ENCODE measurements around the gene NGFR.

Gene NGFR

DNA sequence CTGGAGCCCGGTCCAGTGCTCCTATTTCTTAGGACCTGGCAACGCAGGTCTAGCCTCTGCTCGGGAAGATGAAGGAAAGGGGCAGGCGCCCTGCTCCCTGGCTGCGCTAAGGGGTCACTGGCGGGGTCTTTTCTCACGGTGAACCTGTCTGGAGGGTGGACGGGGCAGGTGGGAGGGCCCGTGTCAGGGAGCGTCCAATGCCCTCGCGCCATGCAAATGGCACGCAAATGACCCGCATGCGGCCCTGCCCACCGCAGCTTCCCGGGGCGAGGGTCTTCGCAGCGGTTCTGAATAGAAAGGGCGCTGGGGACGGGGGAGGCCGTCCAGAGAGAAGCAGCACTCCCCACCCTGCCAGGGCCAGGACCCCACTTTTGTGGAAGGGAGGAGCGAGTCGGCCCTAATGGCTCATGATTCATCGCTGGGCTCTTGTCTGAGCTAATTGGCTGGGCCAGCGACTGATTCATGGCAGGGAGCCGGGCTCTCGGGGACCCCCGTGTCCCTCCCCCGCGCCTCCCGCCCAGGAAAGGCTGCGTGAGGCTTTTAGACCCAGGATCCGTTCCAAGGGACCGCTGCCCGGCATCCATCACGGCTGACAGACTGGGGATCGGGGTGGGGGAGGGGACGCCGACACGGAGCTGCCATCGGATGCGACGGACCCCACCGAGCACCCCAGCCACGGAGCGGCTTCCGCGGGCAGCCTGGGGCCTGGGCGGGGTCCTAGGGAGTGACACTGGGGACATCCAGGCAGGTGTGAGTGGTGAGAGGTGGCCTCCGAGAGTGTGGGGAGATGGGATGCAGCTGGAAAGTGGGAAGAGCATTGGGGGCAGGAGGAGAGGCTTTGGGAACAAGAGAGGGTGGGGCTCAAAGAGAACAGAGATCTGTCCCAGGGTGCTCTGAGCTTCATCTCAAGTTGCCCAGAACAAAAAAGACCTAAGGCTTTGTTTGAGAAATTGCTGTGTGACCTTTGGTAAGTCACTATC is 25.0 kb upstream of the NGFR start:
- no peak for DNase-seq (ENCODE audit: low read depth)

DNA sequence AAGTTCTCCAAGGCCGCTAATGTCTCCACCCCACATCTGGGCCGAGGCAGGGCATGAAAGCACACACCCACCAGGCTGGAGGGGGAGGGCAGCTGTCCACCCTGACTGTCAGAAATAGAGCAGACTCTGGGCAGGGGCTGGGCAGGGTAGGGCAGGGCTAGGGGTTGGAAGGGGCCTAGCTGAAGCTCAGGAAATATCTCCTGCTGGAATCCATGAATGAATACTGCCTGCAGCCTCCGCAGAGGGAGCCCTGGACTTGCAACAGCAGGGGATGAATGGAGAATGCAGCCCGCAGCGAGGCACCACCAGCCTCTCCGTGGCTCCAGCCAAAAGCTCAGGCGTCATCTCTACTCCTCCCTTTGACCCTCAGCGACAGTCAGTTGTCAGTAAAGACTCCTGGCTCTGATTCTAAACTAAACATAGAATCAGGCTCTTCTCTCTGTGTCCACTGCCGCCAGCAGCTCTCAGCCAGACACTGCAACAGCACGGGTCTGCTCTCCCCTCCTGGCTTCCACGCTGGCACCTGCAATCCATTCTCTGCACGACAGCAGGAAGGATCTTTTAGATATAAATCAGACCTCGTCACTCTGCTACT is 23.9 kb upstream of the NGFR start:
- DNase-seq (ENCODE audit: low read depth), result no peak

DNA sequence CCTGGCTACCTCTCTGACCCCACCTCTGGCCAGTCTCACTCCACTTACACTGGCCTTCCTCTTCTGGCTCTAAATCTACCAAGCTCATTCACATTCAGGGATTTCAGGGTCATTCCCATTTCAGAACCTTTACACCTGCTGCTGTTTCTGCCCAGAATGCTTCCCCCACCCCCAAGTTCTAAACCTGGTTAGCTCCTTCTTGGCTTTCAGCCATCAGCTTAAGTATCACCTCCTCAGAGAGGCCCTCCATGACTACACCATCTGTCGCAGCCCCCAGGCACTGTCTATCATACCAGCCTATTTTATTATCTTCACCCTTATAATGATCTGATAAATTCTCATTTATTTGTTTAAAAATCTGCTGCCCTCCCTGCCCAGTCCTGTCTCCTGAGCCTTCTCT is 23.3 kb upstream of the NGFR start:
- DNase-seq (ENCODE audit: low read depth), result no peak

DNA sequence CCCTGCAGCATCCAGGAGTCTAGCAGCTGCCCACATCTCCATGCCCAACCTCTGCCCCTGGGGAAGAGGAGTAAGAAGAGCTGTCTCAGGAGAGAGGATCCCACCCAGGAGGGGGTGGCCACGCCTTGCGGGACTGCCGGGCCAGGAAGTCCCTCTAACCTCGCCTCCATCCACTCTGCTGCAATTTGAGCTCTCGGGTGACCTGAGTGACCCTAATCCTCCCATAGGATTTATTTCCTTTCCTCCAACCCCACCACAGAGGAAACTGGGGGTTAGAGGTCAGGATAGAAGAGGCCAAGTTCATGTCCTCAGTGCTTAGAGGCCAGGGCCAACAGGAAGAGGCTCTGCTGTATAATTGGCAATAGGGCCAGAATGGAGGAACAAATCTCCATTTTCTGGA is 22.6 kb upstream of the NGFR start:
- no peak for DNase-seq (ENCODE audit: low read depth)

DNA sequence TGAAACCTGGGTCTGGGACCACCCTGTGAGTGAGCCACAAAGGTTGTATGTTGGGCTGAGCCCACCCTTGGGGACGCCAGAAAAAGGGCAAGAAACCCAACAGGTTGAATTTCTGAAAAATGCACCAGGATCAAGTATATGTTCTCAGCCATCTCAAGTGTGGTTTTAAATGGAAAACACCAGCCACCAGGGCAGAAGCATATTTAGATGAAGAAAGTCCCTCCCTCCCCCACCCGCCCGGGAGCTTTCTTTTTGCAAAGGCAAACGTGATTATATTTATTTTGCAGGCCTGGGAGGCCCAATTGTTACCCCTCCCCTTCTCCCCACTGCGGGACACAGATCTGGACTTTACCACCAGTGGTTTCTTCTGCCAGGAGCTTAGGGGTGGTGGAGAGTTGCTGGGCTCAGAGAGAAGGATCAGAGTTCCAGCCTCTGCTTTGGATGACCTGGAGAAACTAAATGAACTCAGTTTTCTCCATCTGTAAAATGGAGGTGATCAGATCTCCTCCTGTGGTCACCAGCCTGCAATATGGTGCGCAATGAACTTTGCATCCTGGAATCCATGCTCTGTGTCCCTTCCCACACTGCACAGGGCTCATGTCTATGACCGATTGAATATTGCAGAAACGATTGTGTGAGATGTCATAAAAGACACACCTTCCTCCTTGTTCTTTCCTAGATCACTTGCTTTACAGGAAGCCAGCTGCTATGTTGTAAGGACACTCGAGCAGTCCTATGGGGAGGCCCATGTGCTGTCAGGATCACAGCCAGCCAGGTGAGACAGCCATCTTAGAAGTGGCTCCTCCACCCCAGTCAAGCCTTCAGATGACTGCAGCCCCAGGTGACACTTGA is 21.0 kb upstream of the NGFR start:
- DNase-seq (ENCODE audit: low read depth), result no peak

DNA sequence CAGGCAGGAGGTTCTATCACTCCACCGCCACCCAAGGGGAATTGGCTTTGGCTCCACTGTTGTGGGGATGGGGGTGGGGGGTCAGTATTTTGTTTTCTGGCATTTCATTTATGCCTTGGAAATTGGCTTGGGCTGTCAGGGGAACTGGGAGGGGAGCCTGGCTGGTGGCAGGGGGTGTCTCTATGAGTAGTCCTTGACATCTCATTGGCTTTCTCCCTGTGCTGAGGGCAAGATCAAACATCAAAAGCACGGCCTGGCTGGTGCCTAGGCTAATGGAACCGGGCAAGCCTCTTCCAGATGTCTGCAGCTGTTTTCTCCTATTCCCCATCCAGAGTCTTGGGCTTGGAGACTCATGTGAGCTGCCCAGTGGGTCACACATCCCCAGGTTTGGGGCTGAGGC is 17.4 kb upstream of the NGFR start:
- DNase-seq (ENCODE audit: low read depth), result no peak

DNA sequence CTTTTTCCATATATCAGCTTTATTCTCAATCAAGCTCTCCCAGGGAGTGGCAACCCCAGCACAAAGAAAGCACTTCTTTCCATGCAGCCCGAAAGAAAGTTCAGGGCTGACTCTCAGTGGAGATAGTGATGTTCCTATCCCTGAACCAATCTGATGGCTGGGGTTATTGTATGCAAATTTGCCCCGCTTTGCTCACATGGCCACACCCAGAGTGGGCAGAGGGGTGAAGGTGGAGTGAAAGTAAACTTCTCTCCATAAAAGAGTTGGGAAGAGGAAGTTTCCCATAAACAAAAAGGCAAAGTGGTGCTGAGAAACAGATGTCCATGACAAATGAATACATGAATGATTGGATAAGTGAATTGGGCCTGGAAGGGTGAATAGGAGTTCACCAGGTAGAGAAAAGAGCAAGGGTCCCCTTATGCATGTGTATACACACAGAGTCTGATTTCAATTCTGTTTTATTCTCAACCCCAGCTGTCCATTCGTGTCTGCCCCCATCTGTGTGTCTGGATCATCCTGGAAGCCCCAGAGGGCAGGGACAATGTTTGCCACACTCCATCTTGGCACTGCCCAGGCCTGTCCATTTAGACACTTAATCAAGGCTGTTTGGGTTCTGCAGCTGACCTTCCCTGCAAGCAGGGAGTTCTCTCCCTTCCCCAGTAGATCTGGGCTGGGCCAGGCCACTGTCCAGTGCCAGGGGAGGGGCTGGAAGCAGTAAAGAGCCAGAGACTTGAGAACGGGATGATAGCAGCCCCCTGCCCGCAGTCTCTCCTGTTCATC is 14.1 kb upstream of the NGFR start:
- no peak for DNase-seq (ENCODE audit: low read depth)

DNA sequence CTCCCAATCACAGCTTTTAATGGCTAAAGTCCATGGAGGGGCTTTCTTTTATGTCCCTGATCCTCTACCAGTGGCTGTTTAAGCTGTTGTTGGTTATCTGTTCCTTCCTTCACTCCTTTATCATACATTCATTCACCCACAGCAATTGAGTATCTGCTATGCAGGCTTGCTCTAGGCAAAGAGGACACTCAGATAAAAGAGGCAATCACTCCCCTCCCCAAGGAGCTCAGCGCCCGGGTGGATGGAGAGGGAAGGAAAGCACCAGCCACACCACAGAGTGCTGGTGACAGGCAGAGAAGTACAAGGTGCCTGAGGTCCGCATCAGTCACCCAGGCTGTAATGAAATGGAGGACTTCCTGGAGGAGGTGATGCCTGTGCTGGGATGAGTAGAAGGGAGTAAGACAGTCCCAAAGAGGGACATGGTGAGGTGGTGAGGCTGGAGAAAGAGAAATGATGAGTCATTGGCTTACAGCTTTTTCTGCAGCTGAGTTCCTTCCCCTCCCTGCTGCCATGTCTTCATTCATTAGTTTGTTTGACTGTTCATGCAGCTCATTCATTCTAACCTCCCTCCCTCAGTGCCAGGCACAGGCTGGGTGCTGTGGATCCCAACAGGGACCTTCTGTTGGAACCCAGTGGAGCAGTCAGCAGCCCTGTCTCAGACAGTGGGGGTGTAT is 12.8 kb upstream of the NGFR start:
- no peak for DNase-seq (ENCODE audit: low read depth)

DNA sequence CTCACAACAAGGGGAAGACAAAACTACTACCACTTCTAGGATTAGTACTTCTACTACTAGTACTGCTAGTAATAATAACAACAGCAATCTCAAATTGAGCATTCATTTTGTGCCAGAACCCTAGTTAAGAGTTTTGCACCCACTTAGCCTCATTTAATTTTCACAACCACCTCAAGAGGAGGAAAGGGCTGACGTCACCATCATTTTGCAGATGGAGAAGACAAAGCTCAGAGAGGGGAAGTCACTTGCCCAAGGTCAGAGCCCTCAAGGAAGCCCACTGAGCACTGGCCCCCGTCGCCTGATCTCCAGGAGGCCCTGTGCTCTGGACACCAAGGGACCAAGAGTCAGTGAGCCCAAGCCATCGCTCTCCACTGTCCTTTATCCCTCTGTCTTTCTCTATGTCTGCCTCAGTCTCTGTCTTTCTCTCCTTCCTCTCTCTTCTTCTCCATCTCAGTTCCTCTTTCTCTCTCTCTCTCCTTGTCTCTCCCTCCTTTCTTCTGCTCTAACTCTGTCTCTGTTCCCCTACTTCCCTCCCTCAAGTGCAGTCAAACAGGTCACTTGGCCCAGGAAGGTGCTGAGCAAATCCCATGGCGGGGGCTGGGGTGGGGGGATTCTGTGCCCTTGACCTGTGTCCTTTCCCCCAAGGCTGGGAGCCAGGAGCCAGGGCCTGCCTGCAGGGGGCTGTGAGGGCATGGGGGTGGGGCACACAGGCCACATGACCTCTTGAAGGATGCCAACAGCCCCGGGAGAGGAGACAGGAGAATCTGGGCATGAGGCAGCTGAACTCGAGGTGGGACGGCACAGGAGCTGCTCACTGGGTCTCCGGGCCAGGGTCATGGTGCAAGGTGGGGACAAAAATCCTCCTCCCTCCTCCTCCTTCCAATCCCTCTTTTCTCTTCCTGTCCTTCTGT is 11.2 kb upstream of the NGFR start:
- DNase-seq (ENCODE audit: low read depth), result no peak

DNA sequence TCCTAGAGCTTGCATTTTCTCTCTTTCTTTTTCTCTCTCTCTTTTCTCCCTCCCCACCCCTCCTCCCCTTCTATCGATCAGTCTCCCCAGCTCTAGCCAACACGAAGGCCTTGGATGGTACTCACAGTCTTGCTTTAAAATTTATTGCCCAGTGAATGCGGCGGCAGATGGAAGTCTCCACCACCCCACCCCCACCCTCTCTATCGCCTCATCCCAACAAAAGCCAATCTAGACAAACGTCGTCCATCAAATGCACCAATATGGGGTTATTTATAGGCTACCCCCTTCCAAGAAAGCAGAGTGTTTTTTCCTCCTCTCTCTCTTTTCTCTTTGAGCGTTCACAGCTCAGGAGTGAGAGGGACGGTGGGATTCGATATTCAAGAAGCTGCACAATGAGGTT is 10.5 kb upstream of the NGFR start:
- no peak for DNase-seq (ENCODE audit: low read depth)

DNA sequence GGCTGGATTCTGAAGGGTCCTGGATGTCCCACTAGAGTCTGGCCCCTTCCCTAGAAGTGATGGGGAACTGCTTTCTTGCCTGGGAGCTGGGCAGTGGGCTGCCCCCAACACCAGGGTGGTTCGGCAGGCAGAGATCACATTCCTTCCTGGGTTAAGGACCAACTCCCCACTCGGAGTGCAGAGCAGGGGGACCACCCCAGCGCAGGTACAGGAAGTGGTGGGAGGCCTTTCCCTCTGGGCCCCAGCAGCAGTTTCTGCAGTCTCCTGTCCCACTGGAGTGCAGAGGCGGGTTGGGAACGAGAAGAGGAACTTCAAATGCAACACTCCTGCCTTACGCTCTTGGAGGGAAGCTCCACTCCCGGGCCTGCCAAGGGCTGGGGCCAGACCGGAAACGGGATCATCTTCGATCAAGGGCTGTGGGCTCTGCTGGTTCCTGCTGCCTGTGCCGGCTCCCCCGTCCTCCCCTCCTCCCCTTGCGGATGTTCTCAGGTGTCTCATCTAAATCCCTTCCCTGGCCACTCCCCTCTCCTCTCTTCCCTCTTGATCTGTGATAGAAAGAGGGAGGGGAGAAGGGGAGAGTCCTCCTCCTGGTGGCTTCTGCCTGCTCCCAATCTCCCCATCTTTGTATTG is 9.0 kb upstream of the NGFR start:
- DNase-seq (ENCODE audit: low read depth), result no peak

DNA sequence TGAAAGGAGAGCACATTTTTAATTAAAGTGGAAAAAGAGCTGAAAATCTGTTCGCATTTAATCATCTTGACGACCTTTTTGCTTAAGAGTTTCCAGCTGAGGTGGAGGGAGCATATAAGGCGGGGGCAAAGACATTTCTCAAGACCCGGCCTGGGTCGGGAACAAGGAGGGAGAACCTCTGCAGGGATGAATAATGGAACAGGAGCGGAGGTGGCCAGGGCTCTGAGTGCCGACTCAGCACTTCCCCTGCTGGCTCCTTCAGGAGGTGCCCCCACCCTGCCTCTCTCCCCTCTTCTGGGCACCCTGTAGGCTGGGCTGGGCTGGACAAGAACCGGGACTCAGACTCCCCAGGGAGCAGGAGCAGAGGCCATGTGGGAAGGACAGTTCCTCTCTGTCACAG is 7.9 kb upstream of the NGFR start:
- no peak for DNase-seq (ENCODE audit: low read depth)

DNA sequence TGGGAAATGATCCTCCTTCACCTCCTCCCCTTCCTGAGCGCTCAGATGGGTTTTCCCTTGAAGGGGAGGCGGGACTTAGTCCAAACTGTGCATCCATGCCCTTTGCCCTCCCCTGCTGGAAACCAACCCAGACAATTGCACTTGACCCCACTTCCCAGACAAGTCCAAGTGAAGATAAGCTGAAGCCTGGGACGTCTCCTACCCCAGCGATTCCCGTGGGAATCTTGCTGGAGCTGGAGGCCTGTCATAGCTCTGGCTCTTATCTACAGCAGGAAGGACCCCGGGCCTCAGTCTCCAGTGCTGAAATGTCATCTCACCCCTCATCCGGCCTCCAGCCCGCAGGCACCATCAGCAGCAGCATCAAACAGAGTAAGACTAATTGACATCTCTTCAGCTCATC is 6.5 kb upstream of the NGFR start:
- DNase-seq (ENCODE audit: low read depth), result no peak

DNA sequence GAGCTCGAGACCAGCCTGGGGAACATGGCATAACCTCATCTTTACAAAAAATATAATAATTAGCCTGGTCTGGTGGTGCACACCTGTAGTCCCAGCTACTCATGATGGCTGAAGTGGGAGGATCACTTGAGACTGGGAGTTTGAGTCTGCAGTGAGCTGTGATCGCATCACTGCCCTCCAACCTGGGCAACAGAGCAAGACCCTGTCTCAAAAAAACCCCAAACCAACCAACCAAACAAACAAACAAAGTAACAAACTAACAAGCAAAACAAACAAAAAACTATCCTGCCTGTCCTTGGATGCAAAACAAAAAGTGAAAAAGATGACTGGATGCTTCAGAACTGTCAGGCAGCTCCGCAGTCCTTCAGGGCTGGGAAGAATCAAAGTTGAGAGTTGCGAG is 5.7 kb upstream of the NGFR start:
- DNase-seq (ENCODE audit: low read depth), result no peak

DNA sequence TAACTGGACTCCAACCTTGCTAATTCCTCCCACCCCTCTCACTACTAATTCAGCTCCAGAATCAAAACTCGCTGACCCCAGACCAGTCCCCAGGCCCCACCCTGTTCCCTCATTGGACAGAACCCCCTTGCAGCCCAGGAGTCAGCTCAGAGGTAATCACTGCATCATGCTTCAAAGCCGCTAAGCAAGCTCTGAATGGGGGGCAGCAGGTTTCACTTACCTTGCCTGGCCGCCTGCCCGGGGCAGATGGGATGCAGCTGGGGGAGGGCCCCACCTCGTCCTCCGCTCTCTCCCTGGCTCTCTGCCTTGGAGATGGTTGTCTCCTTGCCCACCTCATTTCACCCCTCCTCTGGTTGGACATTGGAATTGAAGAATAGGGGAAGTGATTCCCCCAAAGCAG is 4.8 kb upstream of the NGFR start:
- DNase-seq (ENCODE audit: low read depth), result no peak

DNA sequence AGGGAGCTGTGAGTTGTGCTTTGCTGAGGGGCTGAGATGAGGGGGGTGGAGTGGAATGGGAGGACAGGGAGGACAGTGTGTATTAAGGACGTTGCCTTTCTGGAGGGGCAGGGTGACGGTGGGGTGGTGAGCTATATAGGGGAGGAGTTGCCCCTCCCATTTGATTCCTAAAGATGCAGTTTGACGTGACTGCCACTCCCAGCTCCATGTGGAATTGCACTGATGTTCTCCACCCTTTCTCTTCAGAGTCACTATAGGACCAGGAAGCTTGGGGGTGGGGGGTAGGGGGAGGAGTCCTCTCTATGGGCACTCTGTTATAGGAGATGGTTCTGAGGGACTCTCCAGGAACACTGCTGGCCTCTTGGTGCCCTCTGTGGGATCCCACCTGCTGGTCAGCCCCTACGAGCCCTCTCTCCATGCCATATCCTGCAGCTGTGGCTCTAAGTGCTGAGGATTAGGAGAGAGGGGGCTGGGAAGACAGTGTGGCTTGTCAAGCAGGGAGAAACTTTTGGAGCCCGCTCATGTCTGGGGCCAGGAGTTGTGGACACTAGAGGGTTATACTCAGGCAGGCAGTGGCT is 3.8 kb upstream of the NGFR start:
- DNase-seq (ENCODE audit: low read depth), result no peak

DNA sequence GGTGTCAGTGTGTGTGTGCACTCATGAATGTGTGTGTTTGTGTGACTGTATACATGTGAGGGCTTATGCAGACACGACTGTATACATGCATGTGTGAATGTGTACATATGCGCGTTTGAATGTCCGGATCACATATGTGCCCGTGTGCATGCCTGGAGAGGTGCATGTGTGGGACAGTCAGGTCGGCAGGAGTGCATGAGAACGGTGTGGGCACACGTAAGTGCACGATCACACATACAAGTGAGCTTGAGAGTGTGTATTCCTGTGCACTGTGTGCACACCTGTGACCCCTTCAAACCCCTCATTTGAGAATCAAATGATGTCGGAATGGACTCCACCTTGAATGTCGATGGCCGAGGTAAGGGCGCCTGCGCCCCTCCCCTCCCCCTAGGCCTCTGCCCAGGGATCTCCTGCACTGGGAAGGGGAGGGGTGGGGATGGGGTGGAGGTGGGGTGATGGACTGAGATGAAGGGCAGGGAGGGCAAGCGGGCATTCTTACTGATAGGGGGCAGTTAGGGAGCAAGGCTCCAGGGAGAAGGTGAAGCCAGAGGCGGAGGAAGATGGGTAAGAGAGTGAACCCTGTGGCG is 601 bp upstream of the NGFR start:
- DNase-seq (ENCODE audit: low read depth), result no peak

DNA sequence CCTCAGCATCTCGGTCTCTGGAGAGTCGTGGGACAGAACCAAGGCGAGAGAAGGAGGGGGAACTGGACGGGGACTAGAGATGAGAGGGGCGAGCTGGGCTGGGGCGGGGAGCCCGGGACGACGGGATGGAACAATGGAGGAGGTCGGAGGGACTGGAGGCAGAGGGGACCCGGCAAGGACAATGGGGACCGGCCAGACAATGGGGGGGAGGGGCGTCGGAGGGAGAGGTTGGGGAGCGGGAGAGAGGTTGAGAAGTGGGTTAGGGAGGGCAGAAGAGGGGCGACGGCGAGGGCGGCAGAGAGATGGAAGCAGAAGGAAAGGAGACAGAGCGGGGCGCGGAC is 719 bp downstream of the NGFR start:
- DNase-seq (ENCODE audit: low read depth), result no peak

DNA sequence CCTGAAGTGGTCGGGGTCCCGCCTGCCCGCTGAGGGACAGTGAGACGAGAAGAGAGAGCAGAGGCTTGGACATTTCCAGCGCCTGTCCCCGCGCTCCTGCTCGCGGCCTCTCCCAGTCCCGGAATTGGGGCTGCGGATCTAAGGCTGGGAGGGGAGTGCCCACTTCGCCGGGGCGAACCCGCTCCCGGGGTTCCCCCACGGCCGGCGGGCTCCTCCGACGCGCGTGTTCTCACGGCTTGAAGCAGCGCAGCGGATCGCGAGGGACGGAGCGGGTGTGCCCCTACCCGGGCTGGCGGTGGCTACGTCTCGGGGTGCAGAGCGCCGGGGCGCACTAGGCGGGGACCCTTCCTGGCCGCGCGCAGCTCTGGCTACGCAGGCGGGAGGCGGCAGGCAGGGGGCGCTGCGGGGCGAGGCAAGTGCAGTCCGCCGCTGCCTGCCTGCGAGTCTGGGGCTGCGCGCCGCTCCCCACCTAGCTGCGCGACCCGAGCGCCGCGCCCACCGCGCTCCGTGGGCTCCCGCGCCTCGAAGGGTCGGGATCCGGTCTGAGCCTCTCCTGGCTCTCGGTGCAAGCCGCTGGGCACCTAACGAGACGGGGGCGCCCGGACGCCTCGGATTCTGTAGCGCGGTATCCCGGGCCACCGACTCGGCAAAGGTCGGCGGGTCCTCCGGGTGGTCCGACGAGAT is 1.2 kb downstream of the NGFR start:
- peak; percentile 69 for DNase-seq (ENCODE audit: low read depth)
